ENCODE measurements around the gene PLB1.

DNA sequence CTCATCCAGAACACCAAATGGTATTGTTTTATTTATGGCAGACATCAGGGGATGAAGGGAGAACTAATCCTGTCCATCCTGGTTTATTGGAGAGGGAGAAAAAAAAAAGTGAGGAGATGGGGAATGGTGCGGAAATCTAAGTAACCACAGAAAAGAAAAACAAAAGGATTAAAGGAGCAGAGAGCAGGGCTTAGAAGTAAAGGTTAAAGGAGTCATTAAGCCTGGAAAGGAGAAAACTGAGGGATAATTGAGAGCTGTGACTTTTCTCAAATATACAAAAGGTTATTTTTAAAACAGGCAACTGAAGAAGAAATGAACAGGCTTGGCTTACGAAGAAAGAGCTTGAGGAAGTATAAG is 128.6 kb downstream of the PLB1 start:
- TF ChIP-seq, protein P1, sequence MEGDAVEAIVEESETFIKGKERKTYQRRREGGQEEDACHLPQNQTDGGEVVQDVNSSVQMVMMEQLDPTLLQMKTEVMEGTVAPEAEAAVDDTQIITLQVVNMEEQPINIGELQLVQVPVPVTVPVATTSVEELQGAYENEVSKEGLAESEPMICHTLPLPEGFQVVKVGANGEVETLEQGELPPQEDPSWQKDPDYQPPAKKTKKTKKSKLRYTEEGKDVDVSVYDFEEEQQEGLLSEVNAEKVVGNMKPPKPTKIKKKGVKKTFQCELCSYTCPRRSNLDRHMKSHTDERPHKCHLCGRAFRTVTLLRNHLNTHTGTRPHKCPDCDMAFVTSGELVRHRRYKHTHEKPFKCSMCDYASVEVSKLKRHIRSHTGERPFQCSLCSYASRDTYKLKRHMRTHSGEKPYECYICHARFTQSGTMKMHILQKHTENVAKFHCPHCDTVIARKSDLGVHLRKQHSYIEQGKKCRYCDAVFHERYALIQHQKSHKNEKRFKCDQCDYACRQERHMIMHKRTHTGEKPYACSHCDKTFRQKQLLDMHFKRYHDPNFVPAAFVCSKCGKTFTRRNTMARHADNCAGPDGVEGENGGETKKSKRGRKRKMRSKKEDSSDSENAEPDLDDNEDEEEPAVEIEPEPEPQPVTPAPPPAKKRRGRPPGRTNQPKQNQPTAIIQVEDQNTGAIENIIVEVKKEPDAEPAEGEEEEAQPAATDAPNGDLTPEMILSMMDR (IDR thresholded peaks at IDR 0.05; ENCODE audit: low read depth, low read length) = no peak
- TF ChIP-seq POLR2A (IDR thresholded peaks at IDR 0.05; ENCODE audit: extremely low read depth, insufficient read length) (no peak), MYC (IDR thresholded peaks at IDR 0.05; ENCODE audit: low read depth, low read length) (no peak)
- TF ChIP-seq, protein P2, sequence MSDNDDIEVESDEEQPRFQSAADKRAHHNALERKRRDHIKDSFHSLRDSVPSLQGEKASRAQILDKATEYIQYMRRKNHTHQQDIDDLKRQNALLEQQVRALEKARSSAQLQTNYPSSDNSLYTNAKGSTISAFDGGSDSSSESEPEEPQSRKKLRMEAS (IDR thresholded peaks at IDR 0.05; ENCODE audit: low read depth, low read length) = no peak
